ENCODE measurements around the gene CUEDC1.
A peak's percentile ranks its signal among the peaks of the same experiment; 100 is the strongest.
"Not testable (repeated sequence)": the region's sequence is repeated elsewhere in the genome, so short reads cannot be mapped to it uniquely, and the experiment has no call there.

The CUEDC1 gene

DNA sequence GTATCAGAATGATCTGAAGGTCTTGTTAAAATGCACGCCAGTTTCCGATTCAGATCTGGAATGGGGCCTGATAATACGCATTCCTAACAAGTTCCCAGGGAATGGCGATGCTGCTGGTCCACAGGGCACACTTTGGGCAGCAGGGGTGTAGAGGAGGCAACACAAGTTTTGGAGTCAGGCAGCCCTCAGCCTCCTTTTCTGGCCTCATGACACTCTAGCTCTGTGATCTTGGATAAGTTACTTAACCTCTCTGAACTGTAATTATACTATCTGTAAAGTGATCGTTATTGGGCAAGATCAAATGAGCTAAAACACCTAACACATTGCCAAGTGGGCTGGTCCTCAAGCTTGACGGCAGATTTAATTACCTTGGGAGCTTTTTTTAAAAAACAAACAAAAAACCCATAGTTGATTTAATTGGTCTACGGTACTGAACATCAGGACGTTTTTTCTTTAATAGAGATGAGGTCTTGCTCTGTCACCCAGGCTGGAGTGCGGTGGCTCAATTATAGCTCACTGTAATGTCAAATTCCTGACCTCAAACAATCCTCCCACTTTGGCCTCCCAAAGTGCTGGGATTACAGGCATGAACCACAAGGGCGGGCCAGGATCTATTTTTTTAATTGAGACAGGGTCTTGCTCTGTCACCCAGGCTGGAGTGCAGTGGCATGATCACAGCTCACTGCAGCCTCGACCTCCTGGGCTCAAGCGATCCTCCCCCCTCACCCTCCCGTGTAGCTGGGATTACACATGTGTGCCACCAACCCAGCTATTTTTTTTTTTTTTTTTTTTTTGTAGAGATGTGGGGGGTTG, 95.4 kb downstream of the CUEDC1 start:
- DNase-seq = no peak

DNA sequence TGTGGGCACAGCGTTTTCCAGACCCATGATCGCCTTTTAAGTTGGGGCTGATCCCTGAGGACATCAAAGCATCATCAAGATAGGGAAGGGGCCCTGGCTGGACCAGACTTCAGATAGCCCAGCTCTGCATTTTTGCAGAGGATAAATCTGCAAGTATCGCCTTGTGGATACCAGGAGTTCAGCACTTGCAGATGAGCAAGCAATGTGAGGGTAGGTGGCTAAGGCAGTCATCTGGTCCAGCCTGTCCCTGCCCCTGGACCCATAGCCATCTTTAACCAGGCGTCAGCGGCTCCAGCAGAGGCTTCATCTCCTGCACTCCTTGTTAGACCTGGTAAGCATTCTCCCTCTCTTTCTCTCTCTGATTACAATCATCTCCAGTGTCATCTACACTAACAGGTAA, 96.4 kb downstream of the CUEDC1 start:
- DNase-seq = no peak

DNA sequence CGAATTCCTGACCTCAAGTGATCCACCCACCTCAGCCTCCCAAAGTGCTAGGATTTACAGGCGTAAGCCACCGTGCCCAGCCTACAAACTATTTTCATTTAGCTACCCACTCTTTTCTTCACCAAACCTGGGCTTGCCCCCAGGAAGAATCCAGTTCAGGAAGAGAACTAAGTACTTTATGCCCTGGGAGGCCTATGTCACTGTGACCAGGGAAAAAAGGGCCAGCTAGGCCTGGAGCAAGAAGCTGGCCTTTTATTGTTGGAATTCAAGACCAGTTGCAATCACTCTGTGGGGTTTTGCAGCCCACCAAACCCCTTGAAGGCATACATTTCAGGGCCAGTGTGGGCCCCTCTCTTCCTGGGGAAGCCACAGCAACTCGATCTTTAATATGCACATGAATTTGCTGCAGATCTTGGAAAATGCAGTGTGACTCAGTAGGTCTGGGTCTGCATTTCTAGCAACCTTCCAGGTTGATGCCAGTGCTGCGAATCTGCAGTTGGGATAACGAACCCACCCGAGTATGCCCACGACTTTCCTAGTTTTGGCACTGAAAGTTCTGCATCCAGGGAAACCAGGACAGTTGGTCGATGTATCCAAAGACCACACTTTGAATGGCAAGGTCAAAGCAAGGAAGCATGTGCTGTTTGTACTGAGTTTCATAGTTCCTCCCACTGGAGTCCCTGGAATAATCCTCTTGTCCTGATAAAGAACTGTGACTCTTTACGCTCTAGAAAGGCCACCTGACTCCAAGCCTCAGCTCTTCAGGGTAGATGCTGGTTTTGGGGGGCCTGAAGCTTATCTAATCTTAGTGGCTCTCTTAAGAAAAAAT, 98.2 kb downstream of the CUEDC1 start:
- no peak for DNase-seq

DNA sequence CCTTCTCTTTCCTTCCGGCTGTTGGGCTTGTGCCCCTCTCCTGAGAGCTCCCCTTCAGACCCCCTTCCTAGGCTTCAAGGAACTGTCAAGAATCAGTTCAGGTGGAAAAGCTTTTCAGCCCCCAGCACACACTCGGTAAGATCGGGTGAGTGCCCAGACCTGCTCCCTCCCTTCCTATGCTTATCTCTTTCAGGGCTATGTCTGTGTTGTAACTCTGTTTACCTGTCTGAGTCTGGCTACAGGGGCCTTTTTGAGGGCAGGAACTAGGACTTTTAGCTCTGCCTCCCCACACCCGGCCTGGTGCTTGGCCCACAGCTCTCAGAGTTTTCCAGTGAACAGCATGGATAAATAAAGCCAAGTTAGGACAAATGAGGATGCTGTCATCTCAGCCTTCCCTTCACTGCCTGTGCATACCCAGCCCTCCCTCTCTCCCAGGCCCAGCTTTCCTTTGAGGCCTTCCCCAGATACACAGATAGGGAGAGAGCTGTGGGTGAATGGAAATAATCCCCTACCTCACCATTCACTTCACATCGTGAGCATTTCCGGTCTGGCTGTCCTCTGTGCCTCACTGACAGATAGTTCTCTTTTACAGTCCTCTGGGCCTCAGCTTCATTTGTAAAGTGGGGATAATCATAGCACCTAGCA, 99.7 kb downstream of the CUEDC1 start:
- no peak for DNase-seq

DNA sequence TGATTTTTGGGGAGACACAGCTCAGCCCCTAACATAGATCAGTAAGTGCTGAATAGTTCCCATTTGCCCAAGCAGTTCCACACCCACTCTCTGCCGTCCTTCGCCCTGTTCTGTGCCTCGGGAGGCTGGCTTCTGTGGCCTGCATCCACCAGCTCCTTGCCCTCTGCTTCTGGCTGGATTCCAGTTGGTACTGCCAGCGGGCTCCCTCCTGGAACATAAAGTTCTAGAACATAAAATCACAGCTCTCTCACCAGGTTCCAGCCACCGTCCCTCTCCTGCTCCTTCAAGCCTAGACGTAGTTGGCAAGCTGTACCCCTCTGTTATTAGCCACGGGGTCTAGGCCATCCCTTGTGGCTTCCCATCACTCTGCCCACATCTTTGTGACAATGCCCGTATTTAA, 101.5 kb downstream of the CUEDC1 start:
- no peak for DNase-seq

DNA sequence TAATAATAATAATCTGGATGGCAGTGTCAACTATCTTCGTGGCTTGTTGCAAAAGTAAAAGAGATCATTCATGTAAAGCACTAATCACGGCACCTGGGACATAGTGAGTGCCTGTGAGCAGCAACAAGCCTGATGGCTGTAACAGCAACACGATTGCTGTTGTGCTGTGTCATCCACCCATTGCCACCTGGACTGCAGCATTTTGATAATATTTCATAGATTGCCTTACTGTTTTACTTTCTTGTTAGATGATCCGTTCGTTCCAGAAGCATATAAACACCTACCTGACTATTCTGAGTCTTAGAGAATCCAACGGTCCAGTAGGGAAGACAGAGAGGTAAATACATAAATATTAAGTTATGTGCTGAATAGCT, 102.3 kb downstream of the CUEDC1 start:
- no peak for DNase-seq

DNA sequence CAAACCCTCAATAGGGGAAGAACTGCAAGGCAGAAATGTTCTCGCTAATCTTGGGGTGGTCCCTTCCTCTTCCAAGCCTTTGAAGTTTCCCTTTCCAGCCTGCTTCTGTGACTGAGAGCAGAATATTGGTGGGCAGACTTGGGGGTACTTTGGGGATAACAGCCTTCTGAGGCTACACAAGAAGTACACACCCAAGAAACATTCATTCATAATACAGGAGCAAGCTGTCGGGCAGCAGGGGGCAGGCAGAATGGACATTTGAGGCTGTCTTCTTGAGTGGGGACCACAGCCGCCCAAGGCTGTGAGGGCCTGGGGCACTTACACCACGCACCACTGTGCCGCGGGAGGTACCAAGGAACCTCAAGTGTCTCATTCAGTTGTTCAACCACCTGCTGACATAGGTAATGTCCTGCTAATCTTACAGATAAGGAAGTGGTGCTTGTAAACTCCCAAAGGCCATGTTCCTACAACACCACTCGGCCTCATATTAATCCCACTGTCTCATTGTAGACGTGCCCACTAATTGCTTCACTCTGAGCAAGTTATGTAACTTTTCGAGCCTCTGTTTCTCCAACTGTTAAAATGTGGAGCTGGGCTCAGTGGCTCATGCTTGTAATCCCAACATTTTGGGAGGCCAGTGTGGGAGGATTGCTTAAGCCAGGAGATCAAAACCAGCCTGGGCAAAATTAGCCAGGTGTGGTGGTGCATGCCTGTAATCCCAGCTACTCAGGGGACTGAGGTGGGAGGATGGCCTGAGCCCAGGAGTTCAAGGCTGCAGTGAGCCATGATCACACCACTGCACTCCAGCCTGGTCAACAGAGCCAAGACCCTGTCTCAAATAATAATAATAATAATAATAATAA, 102.9 kb downstream of the CUEDC1 start:
- no peak for DNase-seq

DNA sequence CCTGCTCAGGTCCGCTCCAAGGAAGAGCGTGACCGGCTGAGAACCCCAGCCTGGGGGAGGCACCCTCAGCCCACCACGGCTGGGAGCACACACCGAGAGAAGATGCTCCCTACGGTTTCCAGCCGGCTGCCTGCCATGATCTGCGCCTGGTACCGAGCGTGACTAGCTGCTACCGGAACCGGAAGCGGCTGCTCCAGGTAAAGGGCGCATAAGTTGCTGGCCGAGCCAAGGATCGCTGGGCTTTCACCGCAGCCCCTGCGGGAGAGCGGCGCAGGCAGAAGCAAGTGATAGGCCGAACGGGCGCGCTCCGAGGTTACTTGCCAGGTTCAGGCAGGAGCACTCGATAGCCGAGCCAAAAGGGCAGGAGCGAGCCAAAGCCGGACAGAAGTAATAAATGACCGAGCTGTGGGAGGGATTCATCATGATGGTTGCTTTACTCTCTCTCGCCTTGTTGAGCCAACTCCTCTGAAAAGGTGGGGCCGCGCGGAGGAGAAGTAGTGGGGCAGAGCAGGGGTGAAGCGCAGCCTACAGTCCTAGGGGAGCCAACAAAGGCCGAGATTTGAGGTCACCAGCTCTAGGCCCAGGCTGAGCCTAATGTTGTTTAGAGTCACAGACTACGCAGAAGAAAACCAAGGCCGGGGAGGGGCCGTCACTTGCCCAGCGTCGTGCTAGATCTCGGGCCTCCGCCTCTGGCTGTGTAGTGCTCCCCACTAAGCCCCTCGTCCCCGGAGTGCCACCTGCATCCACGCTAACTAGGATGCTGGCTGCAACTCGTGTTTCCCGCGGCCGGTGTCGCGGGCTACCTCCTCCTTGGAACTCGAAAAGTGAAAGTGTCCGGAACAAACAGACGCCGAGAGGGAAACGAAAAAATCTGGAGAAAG, 105.1 kb downstream of the CUEDC1 start, which contains the start of gene MRPS23:
Gene MRPS23, minus strand, starts transcription at position 171 of the 881 bp plus-strand sequence. Its CDS starts 34 bp downstream, at position 137.
- peak; percentile 93 for DNase-seq

DNA sequence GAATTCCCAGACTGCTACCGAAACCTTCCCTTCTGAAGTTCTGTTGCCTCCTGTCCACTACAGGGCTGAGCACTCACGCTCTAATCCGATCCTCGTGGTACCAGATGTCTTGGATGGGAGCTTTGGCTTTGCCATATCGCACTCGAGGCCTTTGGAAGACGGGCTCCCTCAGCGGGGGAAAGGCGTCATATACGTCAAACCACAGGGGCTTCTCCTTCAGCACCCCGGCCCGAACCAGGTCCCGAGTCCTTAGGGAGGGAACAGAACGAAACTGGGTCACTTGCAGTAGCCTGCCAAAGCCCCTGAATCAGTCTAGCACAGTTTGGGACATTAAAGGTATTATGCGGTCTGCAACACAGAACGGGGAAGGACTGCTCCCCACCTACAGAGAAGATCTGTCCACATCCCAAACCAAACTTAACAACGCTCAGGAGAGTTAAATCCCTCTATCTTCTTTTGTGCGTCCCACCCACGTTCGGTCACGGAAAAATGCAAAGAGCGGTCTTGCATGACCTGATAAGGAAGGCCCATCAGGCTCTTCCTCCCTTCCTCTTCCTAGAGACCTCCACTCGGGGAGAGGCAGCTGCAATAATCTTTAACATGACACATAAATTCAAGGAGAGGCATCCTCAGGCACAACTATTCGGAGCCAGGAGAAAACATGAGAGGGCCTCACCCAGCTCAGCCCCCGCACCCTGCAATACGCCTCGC, 105.9 kb downstream of the CUEDC1 start:
- DNase-seq = no peak

DNA sequence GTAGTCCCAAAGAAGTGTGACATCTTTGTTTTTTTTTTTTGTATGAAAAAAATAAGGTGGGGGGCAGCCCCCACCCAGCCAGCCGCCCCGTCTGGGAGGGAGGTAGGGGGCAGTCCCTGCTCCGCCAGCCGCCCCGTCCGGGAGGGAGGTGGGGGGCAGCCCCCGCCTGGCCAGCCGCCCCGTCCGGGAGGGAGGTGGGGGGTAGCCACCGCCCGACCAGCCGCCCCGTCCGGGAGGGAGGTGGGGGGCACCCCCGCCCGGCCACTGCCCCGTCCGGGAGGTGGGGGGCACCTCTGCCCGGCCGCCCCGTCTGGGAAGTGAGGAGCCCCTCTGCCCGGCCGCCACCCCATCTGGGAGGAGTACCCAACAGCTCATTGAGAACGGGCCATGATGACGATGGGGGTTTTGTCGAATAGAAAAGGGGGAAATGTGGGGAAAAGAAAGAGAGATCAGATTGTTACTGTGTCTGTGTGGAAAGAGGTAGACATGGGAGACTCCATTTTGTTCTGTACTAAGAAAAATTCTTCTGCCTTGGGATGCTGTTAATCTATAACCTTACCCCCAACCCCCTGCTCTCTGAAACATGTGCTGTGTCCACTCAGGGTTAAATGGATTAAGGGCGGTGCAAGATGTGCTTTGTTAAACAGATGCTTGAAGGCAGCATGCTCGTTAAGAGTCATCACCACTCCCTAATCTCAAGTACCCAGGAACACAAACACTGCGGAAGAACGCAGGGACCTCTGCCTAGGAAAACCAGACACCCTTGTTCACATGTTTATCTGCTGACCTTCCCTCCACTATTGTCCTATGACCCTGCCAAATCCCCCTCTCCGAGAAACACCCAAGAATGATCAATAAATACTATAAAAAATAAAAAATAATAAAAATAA, 108.9 kb downstream of the CUEDC1 start:
- DNase-seq = not testable (repeated sequence)

DNA sequence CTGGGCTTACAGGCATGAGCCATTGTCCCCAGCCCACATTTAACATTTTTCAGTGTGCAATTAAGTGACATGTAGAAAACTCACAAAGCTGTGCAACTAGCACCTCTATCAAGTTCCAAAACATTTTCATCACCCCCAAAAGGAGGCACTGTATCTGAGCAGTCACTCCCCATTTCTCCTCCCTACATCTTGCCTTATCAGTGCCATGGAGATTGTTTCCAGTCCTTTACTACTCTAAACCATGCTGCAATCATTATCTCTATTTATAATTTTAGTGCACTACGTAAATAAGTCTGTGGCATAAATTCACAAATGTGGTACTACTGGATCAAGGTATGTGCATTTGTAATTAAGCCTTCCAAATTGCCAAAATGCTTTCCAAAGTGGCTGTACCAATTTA, 112.9 kb downstream of the CUEDC1 start:
- no peak for DNase-seq

DNA sequence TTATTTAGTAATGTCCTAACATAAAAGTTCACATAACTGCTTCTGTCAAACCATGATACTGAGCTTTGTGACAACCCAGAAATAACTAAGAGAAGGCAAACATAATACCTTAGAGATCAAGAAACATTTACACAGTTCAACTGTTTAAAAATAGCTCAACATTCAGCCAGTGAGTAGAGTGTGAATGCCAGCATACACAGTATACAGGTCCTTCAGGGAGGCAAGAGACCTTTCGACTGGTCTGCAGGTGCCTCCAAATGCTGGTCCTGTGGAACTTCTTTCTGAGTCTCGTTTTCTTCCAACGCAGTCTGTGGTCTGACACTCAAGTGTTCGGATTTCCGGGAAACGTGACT, 115.7 kb downstream of the CUEDC1 start:
- no peak for DNase-seq

DNA sequence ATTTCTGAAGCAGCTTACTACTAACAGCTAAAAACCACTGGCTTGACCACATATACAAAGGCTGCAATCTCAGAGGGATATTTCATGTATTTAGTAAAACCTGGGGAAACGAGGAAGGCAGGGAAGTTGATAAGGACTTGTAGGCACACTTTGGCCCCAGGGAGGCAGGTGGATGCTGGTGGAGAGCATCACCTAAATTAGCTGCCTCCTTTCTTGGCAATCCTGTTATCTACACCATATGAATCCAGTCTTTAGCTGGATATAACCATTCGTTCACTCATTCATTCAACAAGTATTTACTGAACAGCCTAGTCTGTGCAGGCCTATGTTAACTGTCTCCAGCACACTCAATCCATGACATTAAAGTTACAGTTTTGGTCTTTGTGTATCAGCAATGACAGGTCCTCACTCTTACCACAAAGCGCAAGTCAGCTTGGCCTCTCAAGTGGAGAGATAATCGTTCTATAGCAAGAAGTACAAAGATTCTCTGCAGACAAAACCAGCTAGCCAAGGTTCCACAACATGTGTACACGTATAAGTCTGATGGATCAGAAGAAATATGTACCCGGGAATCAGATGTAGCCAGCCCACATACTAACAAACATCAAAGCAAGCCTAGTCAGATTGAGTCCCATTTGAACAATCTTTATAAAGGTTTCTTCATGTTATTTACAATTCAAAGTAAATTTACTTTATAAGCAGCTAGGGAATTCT, 116.2 kb downstream of the CUEDC1 start:
- DNase-seq = no peak

DNA sequence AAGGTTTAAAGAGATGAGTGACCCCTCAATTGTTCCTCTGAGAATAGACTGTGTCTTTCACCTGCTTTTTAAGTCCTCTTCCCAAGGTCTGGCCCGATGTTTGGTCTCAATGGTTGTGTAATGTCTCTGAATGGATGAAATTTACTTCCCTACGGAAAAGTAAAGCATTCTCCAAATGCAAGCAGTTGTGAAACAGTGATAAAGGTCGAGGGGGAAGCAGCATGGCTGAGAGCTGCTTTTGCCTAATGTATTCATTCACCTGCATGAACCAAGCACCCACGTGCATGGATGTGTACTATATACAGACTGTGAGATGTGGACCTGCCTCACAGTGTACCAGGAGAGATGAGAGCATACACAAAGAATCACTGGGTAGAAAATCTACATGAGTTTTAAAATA, 116.8 kb downstream of the CUEDC1 start:
- DNase-seq = no peak

DNA sequence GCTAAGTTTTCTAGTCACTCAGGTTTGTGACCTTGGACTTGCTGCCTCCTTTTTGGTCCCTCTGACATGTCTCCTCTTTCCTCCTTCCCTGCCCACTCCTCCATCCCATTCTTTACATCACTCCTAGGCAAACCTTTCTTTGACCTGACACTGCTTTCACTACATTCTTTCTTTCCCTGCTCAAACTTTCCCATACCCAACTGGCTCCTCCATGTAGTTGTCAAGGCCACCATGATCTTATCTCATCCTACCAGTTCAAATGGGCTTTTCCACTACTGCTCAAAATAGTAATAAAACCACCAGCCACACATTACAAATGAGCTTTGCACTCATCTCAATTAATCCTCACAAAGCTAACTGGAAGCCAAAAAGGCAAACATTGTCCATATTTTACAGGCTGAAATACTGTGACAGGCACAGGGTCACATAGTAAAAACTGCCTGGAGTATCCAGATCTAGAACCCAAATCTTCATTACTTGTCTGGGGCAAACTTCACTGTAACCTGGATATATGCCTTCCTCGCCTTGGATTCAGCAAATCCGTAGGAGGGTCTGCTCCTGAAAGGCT, 119.8 kb downstream of the CUEDC1 start:
- no peak for DNase-seq

DNA sequence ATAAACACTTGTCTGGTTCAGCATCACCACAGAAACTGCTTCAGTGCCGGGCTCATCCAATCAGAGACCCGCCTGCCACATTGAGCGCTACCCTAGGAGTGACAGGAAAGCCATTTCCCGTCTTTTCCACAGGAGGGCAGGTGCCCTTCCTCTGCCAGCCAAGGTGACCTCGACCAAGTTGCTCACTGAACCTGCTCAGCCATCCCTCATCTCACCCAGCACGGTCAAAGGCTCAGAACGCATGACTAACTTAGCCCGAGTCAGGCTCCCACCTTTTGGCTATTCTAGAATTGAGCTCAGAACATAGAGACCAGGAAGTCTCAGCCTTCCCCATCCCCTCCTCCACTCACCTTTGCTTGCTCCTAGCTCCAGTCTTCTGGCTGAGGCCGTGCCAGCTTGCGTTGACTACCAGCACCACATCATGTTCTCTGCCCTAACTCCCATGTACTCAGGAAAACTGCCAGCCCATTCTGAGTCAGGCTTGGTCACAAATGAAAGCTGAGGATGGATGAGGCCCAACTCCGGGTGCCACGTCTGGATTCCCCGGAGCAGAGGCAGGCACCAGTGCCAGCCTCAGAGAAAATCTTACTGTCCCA, 121.0 kb downstream of the CUEDC1 start:
- no peak for DNase-seq

DNA sequence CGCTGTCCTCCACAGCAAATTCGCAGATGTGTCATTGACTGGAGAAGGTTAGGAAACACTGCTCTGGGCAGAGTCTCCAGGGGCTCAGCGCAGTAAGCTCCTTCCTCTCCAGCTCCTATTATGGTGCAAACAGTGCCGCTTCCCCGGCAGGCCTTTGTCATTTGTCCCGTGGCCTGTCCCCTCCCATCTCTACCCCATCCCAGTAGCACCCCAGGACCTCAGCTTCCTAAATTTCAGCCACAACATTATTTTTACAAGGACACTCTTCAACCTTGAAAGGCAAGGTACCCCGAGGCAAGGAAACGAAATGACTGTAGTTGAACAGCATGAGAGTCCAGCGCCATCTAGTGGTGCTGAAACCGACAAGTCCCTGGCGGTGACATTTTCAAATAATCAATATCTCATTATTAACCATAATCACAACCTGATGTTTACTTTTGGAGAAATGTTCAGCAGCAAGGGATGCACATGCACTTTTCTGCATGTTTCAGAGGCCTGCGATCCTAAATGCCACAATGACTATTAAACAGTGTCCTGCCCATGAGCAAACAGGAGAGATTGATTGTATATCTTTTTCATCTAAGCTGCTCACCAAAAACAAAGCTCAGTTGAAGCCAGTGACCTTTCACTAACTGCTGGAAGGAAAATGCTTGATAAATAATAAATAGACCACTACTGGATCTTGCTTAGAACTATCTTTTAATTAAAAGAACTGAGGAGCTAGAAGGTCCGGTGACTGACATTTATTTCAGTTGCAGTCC, 121.9 kb downstream of the CUEDC1 start:
- DNase-seq = peak; percentile 67

All from T-helper 9 cell (primary cell).